DMS53 treated with DMSO at 0.1 percent for 48 hours (cell line): ENCODE measurements around the gene TANGO6.
A peak's percentile ranks its signal among the peaks of the same experiment; 100 is the strongest.

Experiments
- DNase-seq: peaks from one replicate; lab custom pipeline; 2025; ENCODE audit not compliant: unreplicated experiment; lab: John Stamatoyannopoulos, UW

TANGO6 gene

GRCh38 chr16:69088684-69089083, 245.4 kb downstream of the TANGO6 start:
- DNase-seq, result no peak

- peak; percentile 21 for DNase-seq
Observed at GRCh38 chr16:69089091-69089910, 246.0 kb downstream of the TANGO6 start.

DNA sequence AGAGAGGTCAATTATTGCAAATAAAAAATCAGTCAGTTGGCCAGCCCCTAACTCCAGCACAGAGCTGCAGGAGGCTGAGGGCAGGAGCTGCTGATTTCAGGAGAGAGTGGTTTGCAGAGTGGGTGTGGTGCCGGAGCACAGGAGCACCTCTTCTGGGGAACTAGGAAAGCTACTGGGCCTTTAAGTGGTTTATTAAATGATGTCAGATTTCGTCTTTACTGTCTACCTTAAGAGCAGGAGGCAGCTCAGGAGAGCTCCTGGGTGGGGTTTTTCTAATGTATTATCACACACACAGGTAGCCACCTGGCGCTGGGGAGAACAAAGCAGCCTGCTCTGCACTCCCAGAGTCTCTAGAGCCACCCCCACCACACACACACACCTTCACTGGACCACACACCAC, 250.6 kb downstream of the TANGO6 start:
- DNase-seq, result no peak

- DNase-seq, result no peak
Observed at GRCh38 chr16:69094501-69094900, 251.2 kb downstream of the TANGO6 start.

GRCh38 chr16:69095193-69095592, 251.9 kb downstream of the TANGO6 start:
- no peak for DNase-seq

GRCh38 chr16:69100071-69100691, 256.9 kb downstream of the TANGO6 start:
- no peak for DNase-seq

GRCh38 chr16:69105501-69106361, 262.4 kb downstream of the TANGO6 start, which contains the start of gene HAS3:
Gene HAS3, plus strand, starts transcription at chr16:69105653. Its CDS starts 3,743 bp downstream, at chr16:69109396.
- DNase-seq, result peak; percentile 36

- no peak for DNase-seq
Observed at GRCh38 chr16:69106491-69107315, 263.4 kb downstream of the TANGO6 start.

DNA sequence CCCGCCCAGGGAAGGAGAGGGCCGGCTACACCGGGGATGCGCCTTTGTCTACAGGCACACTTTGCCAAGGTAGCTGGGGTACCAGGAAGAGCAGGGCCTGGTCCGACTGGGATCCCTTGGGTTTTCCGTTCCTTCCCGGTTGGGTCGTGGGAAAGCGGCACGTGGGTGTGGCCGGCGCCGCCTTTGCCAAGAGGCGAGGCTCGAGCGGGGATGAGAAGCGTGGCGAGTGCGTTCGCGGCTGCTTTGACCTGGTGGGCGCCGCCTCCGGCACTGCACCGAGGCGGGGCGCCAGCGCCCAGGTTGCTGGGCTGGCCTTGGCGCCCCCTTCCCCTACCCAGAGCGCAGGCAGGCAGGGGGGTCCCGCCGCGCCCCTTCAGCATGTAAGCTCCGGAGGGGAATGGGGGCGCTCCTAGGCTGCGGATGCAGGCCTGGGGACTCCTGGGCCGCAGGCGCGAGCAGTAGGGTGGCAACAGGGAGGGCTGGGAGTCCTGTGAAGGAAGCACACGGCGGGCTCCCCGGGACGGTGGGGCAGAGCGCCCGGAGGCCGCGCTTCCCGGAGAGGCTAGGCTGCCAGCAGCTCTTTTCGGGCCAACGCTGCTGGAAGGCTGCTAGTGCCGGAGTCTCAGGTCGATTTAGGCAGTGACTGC, 264.1 kb downstream of the TANGO6 start:
- DNase-seq, result no peak

DNA sequence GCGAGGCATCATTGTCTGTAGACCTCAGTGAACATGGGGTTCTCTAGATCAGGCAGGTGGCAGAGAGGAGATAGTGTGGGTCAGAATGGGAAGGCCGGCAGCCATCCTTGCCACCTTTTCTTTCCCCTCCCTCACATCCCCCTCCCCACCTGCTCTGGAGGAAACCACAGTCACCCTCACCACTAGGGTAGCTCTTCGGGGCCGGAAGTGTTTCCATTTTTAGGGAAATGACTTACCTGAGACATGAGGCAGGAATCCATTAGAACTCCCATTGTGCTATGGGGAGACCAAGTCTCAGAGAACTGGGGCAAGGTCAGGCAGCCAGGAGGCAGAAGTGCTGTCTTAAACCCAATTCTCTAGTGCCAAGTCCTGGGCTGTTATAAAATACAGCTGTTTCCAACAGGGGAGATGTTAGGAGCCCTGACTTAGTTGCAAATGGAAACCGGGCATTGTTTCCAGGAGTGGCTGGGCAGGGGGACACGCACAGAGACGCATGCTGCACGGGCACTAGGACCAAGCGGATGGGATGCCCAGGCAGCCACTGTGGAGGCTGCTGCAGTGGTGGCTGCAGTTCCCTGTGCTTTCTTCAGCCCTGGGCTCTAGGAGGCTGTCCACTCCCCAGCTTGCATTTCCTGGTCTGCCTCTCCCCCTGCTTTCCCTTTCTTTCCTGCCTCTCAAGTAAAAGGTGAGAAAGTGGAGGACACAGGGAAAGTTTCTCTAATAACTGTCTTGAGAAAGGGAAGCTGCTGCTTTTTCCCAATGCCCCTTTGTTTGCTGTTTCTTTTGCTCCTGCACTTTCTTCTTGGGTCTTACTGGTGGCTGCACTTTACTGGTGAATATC, 265.0 kb downstream of the TANGO6 start:
- no peak for DNase-seq

DNA sequence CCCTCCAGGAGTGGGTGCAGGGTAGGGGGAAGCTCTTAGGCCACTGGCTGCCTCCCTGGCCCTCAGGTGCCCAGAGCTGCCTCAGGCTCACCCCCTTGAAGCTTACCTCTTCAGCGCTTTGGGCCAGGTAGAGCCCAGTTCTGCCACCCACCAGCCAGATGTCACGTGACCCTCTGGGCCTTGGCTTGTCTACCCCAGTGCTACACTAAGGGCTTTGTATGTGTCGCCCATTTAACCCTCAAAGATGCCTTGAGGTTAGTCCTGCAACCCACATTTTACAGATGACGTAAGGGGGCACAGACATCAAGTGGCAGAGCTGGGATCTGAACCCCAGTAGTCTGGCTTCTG, 265.5 kb downstream of the TANGO6 start:
- no peak for DNase-seq

- DNase-seq, result no peak
Observed at GRCh38 chr16:69109486-69110270, 266.3 kb downstream of the TANGO6 start.

DNA sequence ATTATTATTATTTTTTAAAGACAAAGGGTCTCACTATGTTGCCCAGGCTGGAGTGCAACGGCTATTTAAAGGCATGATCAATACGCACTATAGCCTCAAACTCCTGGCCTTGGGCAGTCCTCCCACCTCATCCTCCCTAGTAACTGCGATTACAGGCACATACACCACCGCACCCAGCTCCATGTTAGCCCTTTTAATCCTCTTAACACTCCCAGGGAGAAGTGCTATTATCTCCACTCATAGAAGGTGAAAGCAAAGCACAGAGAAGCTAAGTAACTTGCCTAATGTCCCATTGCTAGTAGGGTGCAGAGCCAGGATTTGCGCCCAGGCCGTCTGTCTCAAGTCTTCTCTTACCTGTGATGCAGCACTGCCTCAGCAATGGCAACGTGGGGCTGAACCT, 267.1 kb downstream of the TANGO6 start:
- no peak for DNase-seq

GRCh38 chr16:69111216-69111875, 268.0 kb downstream of the TANGO6 start:
- no peak for DNase-seq

GRCh38 chr16:69111876-69112230, 268.5 kb downstream of the TANGO6 start:
- DNase-seq, result no peak

DNA sequence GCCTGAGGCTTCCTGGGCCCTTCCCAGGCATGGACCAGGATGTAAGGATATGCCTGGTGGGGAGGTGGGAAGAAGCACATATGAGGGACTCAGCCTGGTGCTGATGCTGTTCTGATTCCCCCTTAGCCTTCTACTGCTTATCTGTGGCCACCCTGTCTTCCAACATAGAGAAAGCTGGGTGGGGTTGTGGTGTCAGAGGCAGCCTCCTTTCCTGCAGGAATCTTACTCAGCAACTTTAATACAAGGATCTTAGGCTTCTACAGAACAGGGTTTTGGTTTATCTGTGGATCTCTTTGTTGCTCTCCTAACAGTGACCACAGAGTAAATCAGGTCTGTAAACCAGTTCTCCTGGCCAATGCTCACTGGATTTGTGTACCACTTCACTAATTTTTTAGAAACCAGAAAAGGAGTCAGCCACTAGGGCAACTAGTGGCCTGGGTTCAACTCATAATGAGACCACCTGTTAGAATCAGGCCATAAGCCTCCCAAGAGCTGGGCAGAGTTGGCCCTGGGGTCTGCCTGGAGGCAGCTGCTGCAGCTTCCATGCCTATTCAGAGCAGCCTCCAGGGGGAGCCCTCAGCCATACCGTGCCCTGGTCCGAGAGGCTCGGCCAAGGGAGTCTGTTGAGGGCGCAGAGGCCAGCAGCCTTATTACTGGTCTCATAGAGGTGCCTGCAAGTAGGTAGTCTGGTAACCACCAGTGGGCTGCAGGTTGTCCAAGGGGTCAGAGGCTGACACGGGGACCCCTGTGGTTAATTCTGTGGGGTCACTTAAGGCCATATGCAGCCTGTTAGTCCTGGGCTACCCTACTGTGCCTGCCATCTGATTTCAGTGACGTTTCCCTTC, 269.2 kb downstream of the TANGO6 start:
- peak; percentile 7 for DNase-seq

- DNase-seq, result no peak
Observed at GRCh38 chr16:69113216-69113615, 269.9 kb downstream of the TANGO6 start.
